HG03378 (cell line): ENCODE data around the gene HDLBP.

Source experiments
- ATAC-seq: cut with Tn5 transposase; IDR thresholded peaks from one replicate; pipeline ENCODE4 v1.9.1; 2021; ENCODE audit warnings: mild to moderate bottlenecking, moderate library complexity; ENCODE audit not compliant: unreplicated experiment

The HDLBP gene

DNA sequence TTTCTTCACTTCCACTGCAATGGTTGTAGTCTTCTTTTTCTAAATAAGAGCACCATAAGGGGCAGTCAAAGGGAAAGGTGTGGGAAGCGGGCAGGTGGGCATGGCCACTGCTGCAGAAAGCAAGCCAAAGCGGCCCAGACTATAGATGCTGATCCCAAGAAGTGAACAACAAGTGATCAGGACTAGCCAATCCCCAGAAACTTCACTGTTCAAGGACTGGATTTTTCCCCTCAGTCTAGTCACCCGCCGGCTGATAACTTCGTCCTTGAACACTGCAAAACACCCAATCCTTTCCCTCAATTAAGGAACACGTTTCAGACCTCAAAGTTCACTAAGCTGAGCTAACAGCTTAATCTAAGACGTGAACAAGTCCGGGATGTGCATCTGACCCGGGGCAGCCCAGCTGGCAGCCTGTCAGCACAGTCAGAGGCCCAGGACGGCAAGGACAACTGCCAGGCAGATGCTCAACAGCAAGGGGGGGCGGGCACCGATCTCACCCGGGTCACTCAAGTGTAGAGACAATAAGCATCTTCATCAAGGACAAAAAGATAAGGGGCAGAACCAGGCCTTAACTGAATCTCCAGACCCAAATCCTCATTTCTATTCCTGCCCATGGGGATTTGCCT lies 59.8 kb downstream of the HDLBP start:
- ATAC-seq, result no peak

DNA sequence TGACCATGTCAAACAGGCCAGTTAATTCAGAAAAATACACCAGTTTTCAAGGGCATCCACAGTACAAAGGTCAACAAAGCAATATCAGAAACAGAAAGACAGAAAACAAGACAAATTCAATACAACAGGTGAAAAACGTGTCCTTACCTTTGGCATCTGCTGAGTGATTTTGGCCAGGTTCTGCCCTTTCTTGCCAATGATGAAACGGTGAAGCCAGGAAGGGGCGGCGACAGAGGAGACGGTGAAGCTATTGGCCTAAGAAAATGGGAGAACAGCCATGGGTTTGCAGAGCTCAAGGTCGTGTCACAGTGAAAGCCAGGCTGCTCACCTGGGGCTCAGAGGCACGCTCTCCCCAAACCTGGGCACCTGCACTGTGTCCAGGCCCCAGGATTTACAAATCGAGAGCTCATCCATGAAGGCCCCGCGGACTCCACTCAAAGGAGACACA lies 60.5 kb downstream of the HDLBP start:
- ATAC-seq, result no peak

DNA sequence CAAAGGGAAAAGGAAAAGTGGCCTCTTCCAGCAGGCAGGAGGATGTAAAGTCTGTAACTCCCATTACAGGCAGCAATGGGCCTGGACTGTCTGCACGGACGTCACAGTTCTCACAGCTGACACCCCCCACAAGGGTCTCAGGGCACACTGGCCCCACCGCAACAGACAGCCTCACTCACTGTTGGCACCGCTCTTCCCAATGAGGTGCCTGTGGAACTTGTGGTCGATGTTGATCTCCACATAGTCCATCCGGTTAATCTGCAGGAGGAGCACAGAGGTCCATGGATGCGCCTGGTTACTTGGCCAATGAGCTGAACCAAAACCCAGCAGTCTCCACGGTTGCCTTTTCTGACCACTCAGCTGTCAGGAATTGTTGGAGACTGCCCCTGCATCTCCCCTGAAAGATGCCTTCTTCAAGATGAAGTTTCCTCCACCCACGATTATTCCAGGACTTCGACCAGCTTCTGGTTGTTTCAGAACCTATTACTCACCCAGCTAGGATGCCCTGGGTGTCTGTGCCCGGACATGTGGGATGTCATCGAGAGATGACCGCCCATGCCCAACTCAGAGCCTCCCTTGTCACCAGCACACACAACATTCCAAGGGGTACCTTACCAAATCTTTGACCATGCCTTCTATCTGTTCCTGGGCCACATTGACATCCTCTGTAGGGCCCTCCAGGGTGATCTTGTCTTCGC lies 62.5 kb downstream of the HDLBP start:
- ATAC-seq, result no peak

DNA sequence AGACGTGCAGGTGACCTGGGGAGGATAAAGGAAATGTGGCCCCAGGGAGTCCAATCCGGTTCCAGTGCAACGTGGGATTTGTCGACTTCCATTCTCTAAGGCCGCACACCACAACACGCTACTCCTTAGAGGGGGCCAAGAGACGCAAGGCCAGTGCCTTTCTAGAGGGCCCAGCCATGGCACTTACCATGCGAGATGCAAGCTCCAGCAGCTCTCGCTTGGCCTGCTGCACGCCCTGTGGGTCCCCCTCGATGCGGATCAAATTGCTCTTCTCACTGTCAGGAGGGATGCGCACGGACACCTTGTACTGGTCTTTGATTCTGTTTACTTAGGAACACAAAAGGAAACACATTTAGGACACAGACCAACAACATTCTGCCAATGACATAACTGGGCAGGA lies 65.8 kb downstream of the HDLBP start:
- ATAC-seq, result no peak

DNA sequence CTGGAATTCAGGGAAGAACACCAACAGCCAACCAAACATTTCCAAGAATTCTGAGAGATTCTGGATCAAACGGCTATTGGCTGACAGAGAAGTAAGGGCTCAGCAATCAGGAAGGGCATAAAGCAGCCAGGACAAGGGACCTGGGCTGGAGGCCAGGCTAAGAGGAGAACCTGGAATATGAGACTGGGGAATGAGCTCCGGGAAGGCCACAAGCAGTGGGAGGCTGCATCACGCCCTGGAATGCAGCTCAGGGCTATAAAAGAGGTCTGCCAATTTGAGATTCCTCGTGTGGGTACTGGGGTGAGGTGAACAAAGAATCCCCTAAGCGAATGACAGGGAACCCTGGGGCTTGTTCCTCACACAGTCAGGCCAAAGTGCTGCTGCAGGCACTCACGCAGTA lies 66.6 kb downstream of the HDLBP start:
- no peak for ATAC-seq

DNA sequence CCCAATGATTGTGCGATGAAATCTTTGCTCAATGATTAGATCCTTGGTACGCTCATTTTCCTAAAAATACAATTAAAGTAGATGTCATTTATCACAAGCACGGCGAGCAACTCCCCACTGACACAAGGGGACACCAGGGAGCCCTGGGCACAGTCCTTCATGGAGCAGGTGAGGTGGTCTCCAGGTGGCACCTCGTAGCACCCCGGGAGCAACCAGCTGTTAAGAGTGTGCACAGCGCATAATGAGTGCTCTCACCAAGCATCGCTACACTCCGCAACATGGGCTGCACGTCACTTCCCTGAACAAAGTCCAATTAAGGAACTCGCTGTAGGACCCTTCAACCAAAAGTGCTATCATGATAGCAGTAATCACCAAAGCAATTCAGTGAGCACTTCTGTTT lies 67.2 kb downstream of the HDLBP start:
- no peak for ATAC-seq

DNA sequence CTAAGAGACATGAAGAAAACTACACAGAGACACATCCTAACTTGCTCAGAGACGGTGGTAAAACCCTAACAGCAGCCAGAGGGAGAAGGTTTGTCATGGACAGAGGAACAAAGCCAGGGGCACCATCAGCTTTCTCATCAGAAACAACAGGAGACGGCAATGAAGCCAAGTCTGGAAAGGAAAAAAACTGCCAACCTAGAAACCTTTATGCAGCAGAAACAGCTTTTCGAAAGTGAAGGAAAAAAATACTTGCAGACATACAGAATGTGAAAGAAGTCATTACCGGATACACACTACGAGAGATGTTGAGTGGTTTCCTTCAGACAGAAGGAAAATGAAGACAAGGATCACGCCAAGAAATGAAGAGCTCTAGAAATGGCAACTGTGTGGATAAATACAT lies 71.1 kb downstream of the HDLBP start:
- no peak for ATAC-seq

DNA sequence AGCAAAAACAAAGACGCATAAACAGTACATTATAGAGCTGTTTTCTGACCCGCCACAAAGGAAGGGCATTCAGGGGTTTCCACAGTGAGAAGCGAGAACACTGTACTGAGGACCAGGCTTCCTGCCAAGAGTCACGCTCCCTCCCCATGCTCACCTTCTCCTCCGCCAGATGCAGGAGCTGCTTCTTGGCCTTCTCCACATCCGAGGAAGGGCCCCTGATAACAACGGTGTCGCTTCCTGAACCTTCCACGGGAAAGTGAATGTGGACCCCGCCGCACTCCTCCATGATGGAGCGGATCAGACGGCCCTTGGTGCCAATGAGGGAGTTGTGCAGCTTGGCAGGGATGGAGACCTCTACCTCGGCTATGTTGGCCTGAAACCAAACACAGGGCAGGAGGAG lies 73.2 kb downstream of the HDLBP start:
- ATAC-seq, result no peak

DNA sequence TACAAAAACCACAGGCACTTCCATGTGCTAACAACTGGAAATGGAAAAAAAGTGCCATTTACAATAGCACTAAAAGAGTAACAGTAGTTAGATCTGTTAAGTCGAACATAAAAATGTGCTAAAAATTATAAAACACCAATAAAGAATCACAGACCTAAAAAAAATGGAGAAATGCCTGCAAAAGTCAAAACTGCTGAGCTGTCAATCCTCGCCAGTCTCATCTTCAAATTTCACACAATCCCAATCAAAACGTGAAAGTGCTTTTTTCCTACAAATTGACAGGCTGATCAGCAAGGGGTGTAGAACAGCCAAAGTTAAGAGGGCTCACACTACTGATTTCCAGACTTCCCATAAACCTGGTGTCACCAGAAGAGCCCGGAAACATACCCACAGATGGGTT lies 73.8 kb downstream of the HDLBP start:
- no peak for ATAC-seq

DNA sequence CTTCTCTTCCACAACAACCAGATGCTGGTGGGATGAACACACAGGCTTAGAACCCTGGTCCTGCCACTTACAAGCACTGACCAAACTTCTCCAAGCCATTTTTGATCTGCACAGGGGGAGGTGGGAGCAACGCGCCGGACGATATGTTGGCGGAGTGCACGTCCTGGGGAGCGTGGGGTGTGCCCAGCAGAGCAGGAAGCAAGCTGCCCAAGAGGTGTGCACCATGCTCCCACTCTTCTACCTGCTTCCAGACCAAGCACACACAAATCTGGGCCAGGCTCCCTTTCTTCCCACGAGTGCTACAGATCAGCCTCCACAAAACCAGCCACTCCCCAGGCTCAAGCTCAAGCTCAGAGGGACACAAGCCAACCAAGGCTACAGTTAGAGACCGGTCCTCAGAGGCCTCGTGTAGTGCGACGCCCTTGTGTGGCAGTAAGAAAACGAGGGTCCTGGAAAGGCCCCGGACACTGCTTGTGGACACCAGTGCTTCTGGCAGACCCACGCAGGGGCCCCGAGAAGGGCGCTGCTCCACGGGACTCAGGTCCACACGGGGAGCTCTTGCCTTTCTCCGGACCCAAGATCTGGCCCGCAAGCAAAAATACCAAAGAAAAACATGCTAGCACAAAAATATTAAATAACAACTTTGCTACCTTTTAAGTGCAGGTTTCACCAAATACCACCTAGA lies 75.0 kb downstream of the HDLBP start:
- ATAC-seq, result no peak

DNA sequence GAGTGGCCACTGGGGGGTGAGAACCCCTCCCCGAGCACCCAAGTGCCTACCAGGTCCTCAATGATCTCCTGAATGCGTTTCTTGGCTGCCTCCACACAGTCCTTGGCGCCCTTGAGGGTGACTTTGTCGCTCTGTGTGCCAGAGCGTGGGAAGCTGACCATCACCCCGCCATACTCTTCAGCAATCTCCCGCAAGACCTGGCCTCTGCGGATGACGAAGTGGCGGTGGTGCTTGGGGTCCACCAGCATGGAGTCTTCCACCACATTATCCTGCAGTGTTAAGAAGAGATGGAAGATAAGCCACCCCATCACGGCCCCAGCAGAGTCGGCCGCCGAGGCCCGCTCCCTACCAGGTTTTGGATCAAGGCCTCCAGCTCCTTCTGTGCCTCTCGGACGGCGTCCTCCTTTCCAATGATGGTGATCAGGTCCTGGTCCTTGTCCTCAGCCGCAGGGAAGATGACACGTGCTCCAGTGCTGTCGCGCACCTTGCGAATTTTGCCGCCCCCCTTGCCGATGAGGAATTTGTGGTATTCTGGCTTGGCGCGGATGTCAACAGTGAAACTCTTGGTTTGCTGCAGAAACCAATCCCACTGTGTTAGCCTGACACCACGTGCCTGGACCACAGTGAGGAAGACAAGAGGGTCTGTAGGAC lies 75.8 kb downstream of the HDLBP start:
- ATAC-seq, result no peak

DNA sequence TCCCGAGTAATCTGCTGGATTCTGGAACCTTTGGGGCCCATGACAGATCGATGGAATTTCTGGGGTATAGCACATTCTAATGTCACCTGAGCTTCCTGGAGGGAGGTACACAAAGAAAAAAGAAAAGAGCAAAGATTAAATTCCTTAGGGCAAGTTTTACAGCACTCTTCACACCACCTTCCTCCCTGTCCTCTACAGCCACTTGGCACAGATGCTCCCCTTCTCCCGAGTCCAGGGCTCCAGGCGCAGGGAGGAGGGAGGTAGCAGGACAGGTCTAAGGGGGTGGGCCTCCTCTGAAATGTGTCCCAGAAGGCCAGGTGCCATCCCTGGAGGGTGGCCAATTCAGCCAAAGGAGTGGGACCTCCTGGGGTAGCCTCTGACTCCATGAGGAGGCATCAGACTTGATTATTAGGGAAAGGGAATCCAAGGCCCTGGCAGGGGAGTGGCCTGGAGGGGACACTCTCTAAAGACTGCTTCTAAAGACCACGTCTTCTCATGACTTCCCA lies 76.7 kb downstream of the HDLBP start:
- no peak for ATAC-seq

DNA sequence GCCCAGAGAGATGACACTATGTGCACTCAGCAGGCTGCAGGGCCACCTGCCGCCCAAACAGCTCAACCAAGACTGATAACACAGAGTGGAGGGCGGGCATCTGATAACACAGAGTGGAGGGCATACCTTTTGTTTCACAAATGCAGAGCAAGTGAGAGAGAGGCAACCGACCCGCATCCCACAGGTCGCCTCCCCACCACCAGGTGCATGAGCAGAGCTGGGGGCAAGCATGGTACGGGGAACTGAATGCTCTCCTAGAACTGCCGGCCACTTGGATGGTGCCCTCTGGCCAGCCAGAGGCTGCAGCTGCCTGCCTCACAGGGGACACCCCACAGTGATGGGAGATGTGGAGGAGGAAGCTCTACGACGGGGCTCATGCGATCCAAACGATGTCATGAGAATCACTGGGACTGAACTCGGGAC lies 77.5 kb downstream of the HDLBP start:
- ATAC-seq, result no peak

DNA sequence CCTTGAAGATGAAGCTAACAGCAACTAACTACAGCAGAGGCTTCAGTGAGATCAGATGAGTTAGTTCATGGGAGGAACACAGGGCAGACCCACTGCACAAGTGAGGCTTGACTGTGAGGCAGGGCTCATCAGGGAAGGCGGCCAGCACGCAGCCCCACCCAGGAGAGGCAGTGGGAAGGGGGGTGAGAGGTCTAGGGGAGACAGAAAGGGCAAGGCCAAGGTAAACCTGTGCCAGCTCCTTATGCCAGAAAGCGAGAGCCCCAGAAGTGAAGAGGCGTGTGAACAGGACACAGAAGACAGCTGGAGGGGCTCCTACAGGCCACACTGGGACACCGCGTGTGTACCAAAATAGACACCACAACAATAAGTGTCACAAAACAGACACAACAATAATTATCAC lies 78.4 kb downstream of the HDLBP start:
- ATAC-seq, result no peak

DNA sequence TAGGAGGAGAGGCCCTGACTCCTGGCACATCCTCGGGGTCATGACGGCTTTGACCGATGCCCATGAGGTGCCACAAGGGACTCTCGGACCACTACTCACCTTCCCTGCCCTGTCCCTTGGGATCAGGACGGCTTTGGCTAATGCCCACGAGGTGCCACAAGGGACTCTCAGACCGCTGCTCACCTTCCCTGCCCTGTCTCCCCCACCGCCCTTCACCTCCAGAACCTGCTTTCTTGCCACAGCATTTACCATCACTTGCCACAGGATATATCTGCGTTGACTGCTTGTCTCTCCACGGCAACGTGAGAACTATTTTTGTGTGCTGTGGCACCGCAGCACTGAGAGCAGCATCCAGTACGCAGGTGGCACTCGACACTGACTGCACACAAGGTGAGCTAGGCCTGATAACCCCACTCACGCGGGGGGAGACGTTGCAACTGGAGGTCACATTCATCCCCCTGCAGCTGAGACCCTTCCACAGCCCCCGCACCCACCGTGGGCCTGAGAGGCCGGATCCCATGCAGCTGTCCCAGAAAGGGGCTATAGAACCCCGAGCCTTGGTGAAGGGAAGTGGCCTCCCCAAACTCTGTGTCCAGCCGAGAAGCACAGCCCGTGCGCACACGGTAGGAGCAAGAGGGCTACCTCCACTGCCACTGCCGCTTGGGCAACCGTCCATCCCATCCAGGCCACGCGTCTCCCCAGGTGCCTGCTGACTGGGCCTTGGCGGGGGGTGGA lies 79.4 kb downstream of the HDLBP start:
- ATAC-seq, result no peak

DNA sequence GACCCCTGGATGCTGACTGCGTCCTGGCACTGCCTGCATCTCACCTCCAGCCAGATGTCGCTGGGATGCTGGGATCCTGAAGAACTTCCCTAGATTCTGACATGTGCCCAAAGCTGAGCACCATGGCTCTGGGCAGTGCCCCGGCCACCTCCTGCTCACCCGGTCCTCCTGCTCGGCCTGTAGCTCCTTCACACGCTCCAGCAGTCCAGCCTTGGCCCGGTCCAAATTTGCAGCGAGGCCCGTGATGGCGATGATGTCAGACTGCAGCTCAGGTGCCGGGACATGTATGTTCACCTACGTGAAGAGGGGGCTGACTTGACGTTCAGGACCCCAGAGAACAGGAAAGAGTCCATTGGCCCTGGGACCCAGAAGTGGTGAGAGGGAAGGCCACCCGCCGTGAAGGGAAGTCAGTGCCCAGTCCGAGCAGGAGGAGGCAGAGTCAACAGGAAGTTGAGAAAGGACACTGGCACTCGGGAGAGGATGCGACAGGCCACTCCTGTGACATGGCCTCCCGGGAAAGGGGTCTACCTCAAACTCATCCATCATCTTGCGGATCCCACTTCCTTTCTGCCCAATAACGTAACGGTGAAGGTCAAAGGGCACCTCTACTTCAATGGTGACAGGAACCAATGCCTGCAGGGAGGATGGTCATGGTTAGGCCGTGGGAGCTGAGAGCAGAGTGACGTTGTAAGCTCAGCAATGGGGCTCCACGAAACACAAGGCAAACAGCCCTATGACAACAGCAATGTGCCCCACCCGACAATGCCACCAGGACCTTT lies 80.3 kb downstream of the HDLBP start:
- no peak for ATAC-seq

DNA sequence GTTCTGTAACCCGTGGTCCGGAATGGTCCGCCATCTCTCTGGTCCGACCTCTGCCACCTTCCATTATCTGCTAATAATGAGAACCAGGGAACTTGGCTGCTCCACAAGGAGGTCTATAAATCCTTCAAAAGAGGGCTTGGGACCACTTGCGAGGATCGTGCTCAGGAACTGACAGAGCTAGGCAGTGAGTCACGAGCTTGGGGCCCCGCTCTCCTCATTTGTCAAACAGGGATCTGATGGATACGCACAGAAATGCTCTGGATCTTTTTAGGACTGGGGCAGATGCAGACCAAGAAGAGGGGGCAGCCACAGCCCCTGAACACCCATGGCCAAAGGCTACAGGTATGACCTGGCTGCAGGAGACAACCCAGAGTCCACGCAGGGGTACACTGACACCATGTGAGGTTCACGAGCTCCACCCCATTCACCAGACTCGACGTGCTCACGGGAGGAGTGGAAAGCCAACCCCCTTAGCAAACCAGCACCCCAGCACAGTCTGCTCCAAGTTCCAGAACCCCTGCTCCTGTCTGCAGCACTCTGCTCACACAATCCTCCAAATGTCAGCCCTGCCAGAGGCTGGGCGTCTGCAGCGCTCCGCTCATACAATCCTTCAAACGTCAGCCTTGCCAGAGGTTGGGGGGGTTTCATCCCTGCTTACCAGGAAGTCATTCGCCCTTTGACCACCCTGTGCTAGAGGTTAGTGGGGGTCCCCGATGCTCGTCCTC lies 81.2 kb downstream of the HDLBP start:
- ATAC-seq, result no peak

DNA sequence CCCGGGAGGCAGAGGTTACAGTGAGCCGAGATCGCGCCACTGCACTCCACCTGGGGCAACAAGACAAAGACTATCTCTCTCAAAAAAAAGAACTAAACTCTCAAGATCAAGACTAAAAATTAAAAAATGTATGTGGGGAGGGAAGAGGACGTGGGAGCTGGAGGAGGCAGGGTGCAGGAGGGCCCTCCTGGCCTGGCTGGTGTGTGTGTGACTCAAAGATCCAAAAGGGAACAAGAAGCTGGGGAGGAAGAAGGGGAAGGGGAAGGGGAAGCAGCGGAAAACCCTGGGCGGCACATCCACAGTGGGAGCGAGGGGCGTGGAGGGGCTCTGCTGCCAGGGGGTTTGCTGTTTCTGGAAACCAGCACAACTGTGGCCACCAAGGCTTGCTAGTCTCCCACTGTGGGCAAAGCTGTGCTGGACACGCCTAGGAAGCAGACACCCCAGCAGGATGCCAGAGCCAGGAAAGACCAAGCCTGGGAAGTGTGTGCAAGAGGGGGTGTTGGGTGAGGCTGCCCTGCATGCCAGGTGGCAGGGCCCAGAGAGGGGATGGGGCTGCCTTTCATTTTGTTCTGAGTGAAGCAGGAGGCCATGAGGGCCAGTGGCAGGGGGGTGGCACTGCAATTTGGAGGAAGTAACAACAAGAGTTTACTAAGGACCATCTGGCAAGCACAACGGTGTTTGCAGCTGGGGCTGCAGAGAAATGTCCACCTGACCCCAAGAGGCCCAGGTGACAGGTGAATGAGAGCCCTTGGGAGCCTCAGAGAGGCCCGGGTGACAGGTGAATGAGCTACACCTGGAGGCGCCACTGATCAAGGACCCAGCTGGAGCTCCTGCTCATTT lies 82.5 kb downstream of the HDLBP start:
- no peak for ATAC-seq

DNA sequence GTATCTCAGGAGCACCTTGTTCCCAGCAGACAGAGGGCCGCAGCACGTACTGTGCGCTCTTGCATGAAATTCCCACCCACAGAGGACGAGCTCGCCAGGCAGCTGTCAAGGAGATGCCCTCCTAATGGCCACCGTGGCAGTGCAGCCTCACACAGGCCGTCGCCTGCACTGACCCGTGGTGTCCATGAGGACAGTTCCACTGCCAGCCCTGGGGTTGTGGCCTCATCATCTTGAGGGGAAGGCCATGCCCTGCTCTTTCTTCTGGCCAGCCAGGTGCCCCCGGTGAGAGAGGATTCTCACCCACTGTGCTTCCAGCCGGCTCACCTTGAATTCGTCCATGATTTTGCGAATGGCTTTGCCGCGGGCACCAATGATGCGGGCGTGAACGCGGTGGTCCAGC lies 85.0 kb downstream of the HDLBP start:
- no peak for ATAC-seq
